ENCODE measurements around the gene ALDH2.
A peak's percentile ranks its signal among the peaks of the same experiment; 100 is the strongest.

Gene ALDH2

DNA sequence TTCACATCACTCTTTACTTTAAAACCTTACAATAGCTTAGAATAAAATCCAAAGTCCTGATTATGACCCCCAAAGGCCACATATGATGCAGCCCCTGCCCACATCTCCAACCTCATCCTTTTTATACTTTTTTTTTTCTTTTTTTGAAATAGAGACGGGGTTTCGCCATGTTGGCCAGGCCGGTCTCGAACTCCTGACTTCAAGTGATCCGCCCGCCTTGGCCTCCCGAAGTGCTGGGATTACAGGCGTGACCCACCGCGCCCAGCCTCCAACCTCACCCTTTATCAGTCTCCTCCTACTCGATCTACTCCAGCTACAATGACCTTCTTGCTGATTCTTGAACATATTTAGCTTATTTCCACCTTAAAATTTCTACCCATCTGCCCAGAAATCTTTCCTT lies 74.1 kb downstream of the ALDH2 start:
- no peak for ATAC-seq
- TF ChIP-seq ZFP30 (CRISPR knock-in tag; IDR thresholded peaks at IDR 0.05) (no peak), ZNF565 (CRISPR knock-in tag; conservative IDR thresholded peaks at IDR 0.05; ENCODE audit: low read depth) (no peak), ZNF8 (CRISPR knock-in tag; IDR thresholded peaks at IDR 0.05) (no peak), PPARA (CRISPR knock-in tag; IDR thresholded peaks at IDR 0.05; ENCODE audit: borderline replicate concordance) (no peak), ARNTL (CRISPR knock-in tag; IDR thresholded peaks at IDR 0.05; ENCODE audit: borderline replicate concordance, low read depth) (no peak)

DNA sequence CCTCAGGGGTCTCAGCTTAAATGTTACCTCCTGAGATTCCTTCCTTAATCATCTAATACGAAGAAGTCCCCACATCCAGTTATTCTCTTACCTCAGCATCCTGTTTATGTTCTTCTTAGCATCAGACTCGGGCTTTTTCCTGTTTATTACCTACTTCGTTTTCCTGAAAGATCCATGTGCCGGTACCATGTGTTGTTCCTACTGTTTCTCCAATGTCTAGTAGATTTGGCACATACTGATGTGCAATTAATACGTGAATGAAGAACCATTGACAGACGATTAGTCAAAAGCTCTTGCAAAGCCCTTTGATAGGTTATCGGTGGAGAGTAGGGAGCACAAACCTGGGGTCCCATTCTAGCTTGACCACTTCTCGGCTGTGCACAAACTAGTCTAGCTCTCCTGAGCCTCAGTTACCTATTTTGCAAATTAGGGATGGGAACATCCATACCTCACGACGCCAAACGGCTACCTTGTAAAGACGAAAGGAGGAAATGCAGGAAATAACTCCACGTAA lies 74.6 kb downstream of the ALDH2 start:
- no peak for TF ChIP-seq ZFP30 (CRISPR knock-in tag; IDR thresholded peaks at IDR 0.05)
- TF ChIP-seq ESRRG (CRISPR knock-in tag; IDR thresholded peaks at IDR 0.05): no peak
- TF ChIP-seq, protein P1, sequence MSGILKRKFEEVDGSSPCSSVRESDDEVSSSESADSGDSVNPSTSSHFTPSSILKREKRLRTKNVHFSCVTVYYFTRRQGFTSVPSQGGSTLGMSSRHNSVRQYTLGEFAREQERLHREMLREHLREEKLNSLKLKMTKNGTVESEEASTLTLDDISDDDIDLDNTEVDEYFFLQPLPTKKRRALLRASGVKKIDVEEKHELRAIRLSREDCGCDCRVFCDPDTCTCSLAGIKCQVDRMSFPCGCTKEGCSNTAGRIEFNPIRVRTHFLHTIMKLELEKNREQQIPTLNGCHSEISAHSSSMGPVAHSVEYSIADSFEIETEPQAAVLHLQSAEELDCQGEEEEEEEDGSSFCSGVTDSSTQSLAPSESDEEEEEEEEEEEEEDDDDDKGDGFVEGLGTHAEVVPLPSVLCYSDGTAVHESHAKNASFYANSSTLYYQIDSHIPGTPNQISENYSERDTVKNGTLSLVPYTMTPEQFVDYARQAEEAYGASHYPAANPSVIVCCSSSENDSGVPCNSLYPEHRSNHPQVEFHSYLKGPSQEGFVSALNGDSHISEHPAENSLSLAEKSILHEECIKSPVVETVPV (CRISPR knock-in tag; IDR thresholded peaks at IDR 0.05): no peak
- no peak for TF ChIP-seq OSR1 (CRISPR knock-in tag; IDR thresholded peaks at IDR 0.05)
- TF ChIP-seq, protein P2, sequence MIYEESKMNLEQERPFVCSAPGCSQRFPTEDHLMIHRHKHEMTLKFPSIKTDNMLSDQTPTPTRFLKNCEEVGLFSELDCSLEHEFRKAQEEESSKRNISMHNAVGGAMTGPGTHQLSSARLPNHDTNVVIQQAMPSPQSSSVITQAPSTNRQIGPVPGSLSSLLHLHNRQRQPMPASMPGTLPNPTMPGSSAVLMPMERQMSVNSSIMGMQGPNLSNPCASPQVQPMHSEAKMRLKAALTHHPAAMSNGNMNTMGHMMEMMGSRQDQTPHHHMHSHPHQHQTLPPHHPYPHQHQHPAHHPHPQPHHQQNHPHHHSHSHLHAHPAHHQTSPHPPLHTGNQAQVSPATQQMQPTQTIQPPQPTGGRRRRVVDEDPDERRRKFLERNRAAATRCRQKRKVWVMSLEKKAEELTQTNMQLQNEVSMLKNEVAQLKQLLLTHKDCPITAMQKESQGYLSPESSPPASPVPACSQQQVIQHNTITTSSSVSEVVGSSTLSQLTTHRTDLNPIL (CRISPR knock-in tag; IDR thresholded peaks at IDR 0.05; ENCODE audit: low read depth): no peak
- no peak for TF ChIP-seq CSDC2 (CRISPR knock-in tag; IDR thresholded peaks at IDR 0.05)
- TF ChIP-seq ZC3H10 (CRISPR knock-in tag; IDR thresholded peaks at IDR 0.05): no peak
- no peak for TF ChIP-seq TCF4 (CRISPR knock-in tag; IDR thresholded peaks at IDR 0.05; ENCODE audit: borderline replicate concordance)
- no peak for TF ChIP-seq PPARA (CRISPR knock-in tag; IDR thresholded peaks at IDR 0.05; ENCODE audit: borderline replicate concordance)
- no peak for TF ChIP-seq ARNTL (CRISPR knock-in tag; IDR thresholded peaks at IDR 0.05; ENCODE audit: borderline replicate concordance, low read depth)
- no peak for TF ChIP-seq ZNF565 (CRISPR knock-in tag; conservative IDR thresholded peaks at IDR 0.05; ENCODE audit: low read depth)
- no peak for TF ChIP-seq RARB (CRISPR knock-in tag; IDR thresholded peaks at IDR 0.05)
- no peak for TF ChIP-seq SNAI2 (CRISPR knock-in tag; IDR thresholded peaks at IDR 0.05)
- no peak for TF ChIP-seq BACH2 (CRISPR knock-in tag; IDR thresholded peaks at IDR 0.05; ENCODE audit: borderline replicate concordance)
- TF ChIP-seq ZFP3 (CRISPR knock-in tag; IDR thresholded peaks at IDR 0.05): no peak
- TF ChIP-seq, protein P3, sequence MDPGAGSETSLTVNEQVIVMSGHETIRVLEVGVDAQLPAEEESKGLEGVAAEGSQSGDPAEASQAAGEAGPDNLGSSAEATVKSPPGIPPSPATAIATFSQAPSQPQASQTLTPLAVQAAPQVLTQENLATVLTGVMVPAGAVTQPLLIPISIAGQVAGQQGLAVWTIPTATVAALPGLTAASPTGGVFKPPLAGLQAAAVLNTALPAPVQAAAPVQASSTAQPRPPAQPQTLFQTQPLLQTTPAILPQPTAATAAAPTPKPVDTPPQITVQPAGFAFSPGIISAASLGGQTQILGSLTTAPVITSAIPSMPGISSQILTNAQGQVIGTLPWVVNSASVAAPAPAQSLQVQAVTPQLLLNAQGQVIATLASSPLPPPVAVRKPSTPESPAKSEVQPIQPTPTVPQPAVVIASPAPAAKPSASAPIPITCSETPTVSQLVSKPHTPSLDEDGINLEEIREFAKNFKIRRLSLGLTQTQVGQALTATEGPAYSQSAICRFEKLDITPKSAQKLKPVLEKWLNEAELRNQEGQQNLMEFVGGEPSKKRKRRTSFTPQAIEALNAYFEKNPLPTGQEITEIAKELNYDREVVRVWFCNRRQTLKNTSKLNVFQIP (CRISPR knock-in tag; IDR thresholded peaks at IDR 0.05; ENCODE audit: borderline replicate concordance, low read depth): no peak
- no peak for TF ChIP-seq TOX (CRISPR knock-in tag; IDR thresholded peaks at IDR 0.05; ENCODE audit: borderline replicate concordance)
- TF ChIP-seq ZNF70 (CRISPR knock-in tag; IDR thresholded peaks at IDR 0.05): no peak
- TF ChIP-seq GLIS3 (CRISPR knock-in tag; IDR thresholded peaks at IDR 0.05): no peak
- no peak for TF ChIP-seq ISL1 (CRISPR knock-in tag; IDR thresholded peaks at IDR 0.05)
- peak; percentile 4; the same call in 2 of the 3 replicates for ATAC-seq

DNA sequence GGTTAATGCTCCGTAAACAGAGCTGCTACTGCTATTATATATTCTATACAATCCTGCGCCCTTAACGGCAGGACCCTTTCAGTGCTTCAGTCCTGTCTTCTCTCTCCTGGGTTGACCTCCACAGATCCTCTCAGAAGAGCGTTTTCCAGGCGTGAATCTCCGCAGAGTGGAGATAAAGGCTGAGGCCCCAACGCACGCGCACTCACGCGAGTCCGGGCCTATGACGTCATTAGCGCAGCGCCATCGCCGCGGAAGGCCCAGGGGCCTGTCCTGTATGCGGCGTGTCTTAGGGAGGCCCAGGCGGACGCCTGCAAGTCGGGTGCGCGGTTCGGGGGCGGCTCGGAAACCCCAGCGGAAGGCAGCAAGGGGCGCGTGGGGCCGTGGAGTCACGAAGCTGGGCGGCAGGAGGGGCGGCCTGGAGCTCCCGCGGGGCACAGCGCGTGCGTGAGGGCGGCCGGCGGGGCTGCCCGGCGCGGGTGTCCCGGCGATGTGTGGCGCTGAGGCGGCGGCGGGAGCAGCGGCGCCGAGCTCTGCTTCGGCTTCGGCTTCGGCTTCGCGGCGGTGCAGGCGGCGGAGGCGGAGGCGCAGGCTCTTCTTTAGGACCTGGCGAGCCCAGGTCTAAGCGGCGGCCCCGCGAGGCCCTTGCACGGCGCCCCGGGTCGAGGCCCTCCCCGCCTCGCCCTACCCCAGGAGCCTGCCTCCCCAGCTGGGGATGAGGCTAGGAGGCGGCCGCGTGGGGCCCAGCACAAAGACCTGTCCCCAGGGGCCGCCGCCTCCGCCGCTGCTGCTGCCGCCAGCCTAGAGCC lies 75.2 kb downstream of the ALDH2 start, which contains the start of gene MAPKAPK5:
Gene MAPKAPK5 (plus strand): TSS at position 479 of the 806 bp plus-strand sequence. CDS start 506 bp downstream, outside the sequence.
- peak; percentile 90 for ATAC-seq
- TF ChIP-seq ZFP3 (CRISPR knock-in tag; IDR thresholded peaks at IDR 0.05) (peak; percentile 33; the same call in 1 of the 2 replicates), CSDC2 (CRISPR knock-in tag; IDR thresholded peaks at IDR 0.05) (peak; percentile 90), OSR1 (CRISPR knock-in tag; IDR thresholded peaks at IDR 0.05) (no peak), ZFP30 (CRISPR knock-in tag; IDR thresholded peaks at IDR 0.05) (peak; percentile 49; the same call in 1 of the 2 replicates), ESRRG (CRISPR knock-in tag; IDR thresholded peaks at IDR 0.05) (no peak), GLIS3 (CRISPR knock-in tag; IDR thresholded peaks at IDR 0.05) (no peak), RARB (CRISPR knock-in tag; IDR thresholded peaks at IDR 0.05) (no peak), TOX (CRISPR knock-in tag; IDR thresholded peaks at IDR 0.05; ENCODE audit: borderline replicate concordance) (no peak), ZNF70 (CRISPR knock-in tag; IDR thresholded peaks at IDR 0.05) (no peak), ZC3H10 (CRISPR knock-in tag; IDR thresholded peaks at IDR 0.05) (no peak), TCF4 (CRISPR knock-in tag; IDR thresholded peaks at IDR 0.05; ENCODE audit: borderline replicate concordance) (no peak), SNAI2 (CRISPR knock-in tag; IDR thresholded peaks at IDR 0.05) (no peak)
- TF ChIP-seq, protein P2 (CRISPR knock-in tag; IDR thresholded peaks at IDR 0.05; ENCODE audit: low read depth): no peak
- TF ChIP-seq, protein P4, sequence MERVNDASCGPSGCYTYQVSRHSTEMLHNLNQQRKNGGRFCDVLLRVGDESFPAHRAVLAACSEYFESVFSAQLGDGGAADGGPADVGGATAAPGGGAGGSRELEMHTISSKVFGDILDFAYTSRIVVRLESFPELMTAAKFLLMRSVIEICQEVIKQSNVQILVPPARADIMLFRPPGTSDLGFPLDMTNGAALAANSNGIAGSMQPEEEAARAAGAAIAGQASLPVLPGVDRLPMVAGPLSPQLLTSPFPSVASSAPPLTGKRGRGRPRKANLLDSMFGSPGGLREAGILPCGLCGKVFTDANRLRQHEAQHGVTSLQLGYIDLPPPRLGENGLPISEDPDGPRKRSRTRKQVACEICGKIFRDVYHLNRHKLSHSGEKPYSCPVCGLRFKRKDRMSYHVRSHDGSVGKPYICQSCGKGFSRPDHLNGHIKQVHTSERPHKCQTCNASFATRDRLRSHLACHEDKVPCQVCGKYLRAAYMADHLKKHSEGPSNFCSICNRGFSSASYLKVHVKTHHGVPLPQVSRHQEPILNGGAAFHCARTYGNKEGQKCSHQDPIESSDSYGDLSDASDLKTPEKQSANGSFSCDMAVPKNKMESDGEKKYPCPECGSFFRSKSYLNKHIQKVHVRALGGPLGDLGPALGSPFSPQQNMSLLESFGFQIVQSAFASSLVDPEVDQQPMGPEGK (CRISPR knock-in tag; IDR thresholded peaks at IDR 0.05; ENCODE audit: borderline replicate concordance): no peak
- TF ChIP-seq, protein P3 (CRISPR knock-in tag; IDR thresholded peaks at IDR 0.05; ENCODE audit: borderline replicate concordance, low read depth): 0 out of 2 replicates have a peak, but pooled peaks have one; percentile 71
- TF ChIP-seq, protein P5, sequence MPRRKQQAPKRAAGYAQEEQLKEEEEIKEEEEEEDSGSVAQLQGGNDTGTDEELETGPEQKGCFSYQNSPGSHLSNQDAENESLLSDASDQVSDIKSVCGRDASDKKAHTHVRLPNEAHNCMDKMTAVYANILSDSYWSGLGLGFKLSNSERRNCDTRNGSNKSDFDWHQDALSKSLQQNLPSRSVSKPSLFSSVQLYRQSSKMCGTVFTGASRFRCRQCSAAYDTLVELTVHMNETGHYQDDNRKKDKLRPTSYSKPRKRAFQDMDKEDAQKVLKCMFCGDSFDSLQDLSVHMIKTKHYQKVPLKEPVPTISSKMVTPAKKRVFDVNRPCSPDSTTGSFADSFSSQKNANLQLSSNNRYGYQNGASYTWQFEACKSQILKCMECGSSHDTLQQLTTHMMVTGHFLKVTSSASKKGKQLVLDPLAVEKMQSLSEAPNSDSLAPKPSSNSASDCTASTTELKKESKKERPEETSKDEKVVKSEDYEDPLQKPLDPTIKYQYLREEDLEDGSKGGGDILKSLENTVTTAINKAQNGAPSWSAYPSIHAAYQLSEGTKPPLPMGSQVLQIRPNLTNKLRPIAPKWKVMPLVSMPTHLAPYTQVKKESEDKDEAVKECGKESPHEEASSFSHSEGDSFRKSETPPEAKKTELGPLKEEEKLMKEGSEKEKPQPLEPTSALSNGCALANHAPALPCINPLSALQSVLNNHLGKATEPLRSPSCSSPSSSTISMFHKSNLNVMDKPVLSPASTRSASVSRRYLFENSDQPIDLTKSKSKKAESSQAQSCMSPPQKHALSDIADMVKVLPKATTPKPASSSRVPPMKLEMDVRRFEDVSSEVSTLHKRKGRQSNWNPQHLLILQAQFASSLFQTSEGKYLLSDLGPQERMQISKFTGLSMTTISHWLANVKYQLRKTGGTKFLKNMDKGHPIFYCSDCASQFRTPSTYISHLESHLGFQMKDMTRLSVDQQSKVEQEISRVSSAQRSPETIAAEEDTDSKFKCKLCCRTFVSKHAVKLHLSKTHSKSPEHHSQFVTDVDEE (CRISPR knock-in tag; IDR thresholded peaks at IDR 0.05): peak; percentile 68
